ENCODE data around the gene DUSP8.
"Not testable (repeated sequence)": the region's sequence is repeated elsewhere in the genome, so short reads cannot be mapped to it uniquely, and the experiment has no call there.

The DUSP8 gene

GRCh38 chr11:1513326-1514296, 58.5 kb downstream of the DUSP8 start:
- DNase-seq: no peak
- no peak for TF ChIP-seq CTCF (IDR thresholded peaks at IDR 0.05)
- intact Hi-C loops (cut with DNase I; ENCODE audit: low total_unique reads): loop anchor here (2.0 to 10.0 kb wide), 2 partner anchors 61 to 209 kb away; partner anchors contain the start of gene TOLLIP

GRCh38 chr11:1512531-1513258, 59.4 kb downstream of the DUSP8 start:
- H3K9me3 ChIP-seq, H3K36me3 ChIP-seq, H3K4me3 ChIP-seq, H3K27me3 ChIP-seq, DNase-seq: not testable (repeated sequence)
- intact Hi-C loops (cut with DNase I; ENCODE audit: low total_unique reads): loop anchor here (10.0 kb wide), 1 partner anchor 208 kb away; the partner anchor contains the start of gene TOLLIP
- peaks cover 0 to 75% (median 63%) of the 10 kb centered on the region in 4 donors for H3K4me1 ChIP-seq
- H3K27ac ChIP-seq: peak overlapping the region; percentile 35 to 48

More at GRCh38 chr11:1513326-1514296, 58.5 kb downstream of the DUSP8 start:
- Histone ChIP-seq H3K4me3 (peak overlapping the region in 1 of 2 donors; percentile 16), H3K4me1 (peaks cover 0 to 72% (median 53%) of the 10 kb centered on the region in 4 donors), H3K9me3 (no peaks in the 10 kb centered on the region), H3K27ac (peak overlapping the region; percentile 48 to 52), H3K27me3 (no peaks in the 10 kb centered on the region), H3K36me3 (no peaks in the 10 kb centered on the region)

- no peaks in the 10 kb centered on the region for H3K27me3 ChIP-seq
- peak overlapping the region; percentile 35 to 48 for H3K27ac ChIP-seq
- DNase-seq: no peak
- H3K4me3 ChIP-seq: no peak overlapping the region
- H3K9me3 ChIP-seq: no peaks in the 10 kb centered on the region
- no peak for TF ChIP-seq CTCF (IDR thresholded peaks at IDR 0.05)
- intact Hi-C loops (cut with DNase I; ENCODE audit: low total_unique reads): loop anchor here (10.0 kb wide), 1 partner anchor 207 kb away; the partner anchor contains the start of gene TOLLIP
- no peaks in the 10 kb centered on the region for H3K36me3 ChIP-seq
- peaks cover 0 to 75% (median 67%) of the 10 kb centered on the region in 4 donors for H3K4me1 ChIP-seq
Observed at GRCh38 chr11:1511937-1512496, 60.1 kb downstream of the DUSP8 start.

GRCh38 chr11:1510928-1511327, 61.1 kb downstream of the DUSP8 start:
- no peak for DNase-seq
- intact Hi-C loops (cut with DNase I; ENCODE audit: low total_unique reads): loop anchor here (10.0 kb wide), 1 partner anchor 206 kb away; the partner anchor contains the start of gene TOLLIP
- Histone ChIP-seq H3K4me3 (no peak overlapping the region), H3K27me3 (no peaks in the 10 kb centered on the region), H3K27ac (peak overlapping the region in 1 of 2 donors; percentile 48), H3K4me1 (peaks cover 0 to 81% (median 72%) of the 10 kb centered on the region in 4 donors), H3K9me3 (no peaks in the 10 kb centered on the region), H3K36me3 (no peaks in the 10 kb centered on the region)
- no peak for TF ChIP-seq CTCF (IDR thresholded peaks at IDR 0.05)

GRCh38 chr11:1510351-1510750, 61.7 kb downstream of the DUSP8 start:
- not testable (repeated sequence) for DNase-seq, H3K4me3 ChIP-seq, H3K9me3 ChIP-seq, H3K36me3 ChIP-seq, H3K27ac ChIP-seq, H3K27me3 ChIP-seq
- intact Hi-C loops (cut with DNase I; ENCODE audit: low total_unique reads): loop anchor here (10.0 kb wide), 1 partner anchor 206 kb away; the partner anchor contains the start of gene TOLLIP
- peaks cover 0 to 80% (median 71%) of the 10 kb centered on the region in 4 donors for H3K4me1 ChIP-seq

- no peaks in the 10 kb centered on the region for H3K27me3 ChIP-seq
- H3K9me3 ChIP-seq: no peaks in the 10 kb centered on the region
- peak overlapping the region; percentile 68 to 87 for H3K27ac ChIP-seq
- intact Hi-C loops (cut with DNase I; ENCODE audit: low total_unique reads): loop anchor here (10.0 kb wide), 1 partner anchor 205 kb away; the partner anchor contains the start of gene TOLLIP
- no peaks in the 10 kb centered on the region for H3K36me3 ChIP-seq
- no peak for TF ChIP-seq CTCF (IDR thresholded peaks at IDR 0.05)
- peaks cover 0 to 80% (median 68%) of the 10 kb centered on the region in 4 donors for H3K4me1 ChIP-seq
- H3K4me3 ChIP-seq: no peak overlapping the region
- no peak for DNase-seq
Observed at GRCh38 chr11:1509626-1510255, 62.3 kb downstream of the DUSP8 start.

Data from tibial artery (tissue), 4 donors.